ENCODE results near the gene CUL2.

Gene CUL2

GRCh38 chr10:35126530-35127288, 36.6 kb upstream of the CUL2 start, which contains the start of gene CREM:
Gene CREM, plus strand, starts transcription at chr10:35126846. Its CDS starts 10,990 bp downstream, at chr10:35137836.
- peak within 1 kb of the TSS; percentile 78 for H3K27ac ChIP-seq
- H3K9ac ChIP-seq (ENCODE audit: insufficient read length): peak within 1 kb of the TSS; percentile 88
- H3K9me3 ChIP-seq (ENCODE audit: low read depth, low read length): no peaks in the 10 kb centered on the region
- H3K36me3 ChIP-seq (ENCODE audit: insufficient read depth, low read length): no peaks in the 10 kb centered on the region
- DNase-seq (ENCODE audit: low read depth, low spot score): peak; percentile 40
- TF ChIP-seq POLR2AphosphoS5 (IDR thresholded peaks at IDR 0.05; ENCODE audit: borderline replicate concordance, low read depth, low read length) (peak; percentile 77), FOXP2 (optimal IDR thresholded peaks at IDR 0.05; ENCODE audit: control extremely low read depth, extremely low read length, insufficient read depth) (no peak)
- peak within 1 kb of the TSS; percentile 85 for H3K4me3 ChIP-seq

- peak overlapping the region; percentile 71 for H3K4me3 ChIP-seq
Measured at GRCh38 chr10:35126062-35126529, 36.0 kb upstream of the CUL2 start.

GRCh38 chr10:35124540-35124939, 34.4 kb upstream of the CUL2 start:
- Histone ChIP-seq H3K9ac (ENCODE audit: insufficient read length) (no peak overlapping the region), H3K4me3 (no peak overlapping the region), H3K36me3 (ENCODE audit: insufficient read depth, low read length) (no peaks in the 10 kb centered on the region), H3K9me3 (ENCODE audit: low read depth, low read length) (no peaks in the 10 kb centered on the region), H3K27ac (no peak overlapping the region)
- DNase-seq (ENCODE audit: low read depth, low spot score): no peak
- TF ChIP-seq FOXP2 (optimal IDR thresholded peaks at IDR 0.05; ENCODE audit: control extremely low read depth, extremely low read length, insufficient read depth) (no peak), POLR2AphosphoS5 (IDR thresholded peaks at IDR 0.05; ENCODE audit: borderline replicate concordance, low read depth, low read length) (no peak), EZH2 (IDR thresholded peaks at IDR 0.05) (no peak)

More at GRCh38 chr10:35126062-35126529, 36.0 kb upstream of the CUL2 start:
- Histone ChIP-seq H3K9ac (ENCODE audit: insufficient read length) (peak overlapping the region; percentile 52), H3K9me3 (ENCODE audit: low read depth, low read length) (no peaks in the 10 kb centered on the region), H3K36me3 (ENCODE audit: insufficient read depth, low read length) (no peaks in the 10 kb centered on the region), H3K27ac (peak overlapping the region; percentile 16; the same call in 1 of the 2 replicates)
- TF ChIP-seq FOXP2 (optimal IDR thresholded peaks at IDR 0.05; ENCODE audit: control extremely low read depth, extremely low read length, insufficient read depth): no peak
- TF ChIP-seq EZH2 (IDR thresholded peaks at IDR 0.05): no peak
- no peak for DNase-seq (ENCODE audit: low read depth, low spot score)

- Histone ChIP-seq H3K4me3 (no peak overlapping the region), H3K9ac (ENCODE audit: insufficient read length) (no peak overlapping the region), H3K27ac (no peak overlapping the region), H3K9me3 (ENCODE audit: low read depth, low read length) (no peaks in the 10 kb centered on the region), H3K36me3 (ENCODE audit: insufficient read depth, low read length) (no peaks in the 10 kb centered on the region)
- TF ChIP-seq POLR2AphosphoS5 (IDR thresholded peaks at IDR 0.05; ENCODE audit: borderline replicate concordance, low read depth, low read length) (no peak), EZH2 (IDR thresholded peaks at IDR 0.05) (no peak), FOXP2 (optimal IDR thresholded peaks at IDR 0.05; ENCODE audit: control extremely low read depth, extremely low read length, insufficient read depth) (no peak)
- no peak for DNase-seq (ENCODE audit: low read depth, low spot score)
Measured at GRCh38 chr10:35119378-35119777, 29.2 kb upstream of the CUL2 start.

GRCh38 chr10:35112571-35112970, 22.4 kb upstream of the CUL2 start:
- Histone ChIP-seq H3K9me3 (ENCODE audit: low read depth, low read length) (no peaks in the 10 kb centered on the region), H3K27ac (no peak overlapping the region), H3K36me3 (ENCODE audit: insufficient read depth, low read length) (no peaks in the 10 kb centered on the region), H3K9ac (ENCODE audit: insufficient read length) (no peak overlapping the region), H3K4me3 (no peak overlapping the region)
- no peak for DNase-seq (ENCODE audit: low read depth, low spot score)
- no peak for TF ChIP-seq FOXP2 (optimal IDR thresholded peaks at IDR 0.05; ENCODE audit: control extremely low read depth, extremely low read length, insufficient read depth)
- TF ChIP-seq POLR2AphosphoS5 (IDR thresholded peaks at IDR 0.05; ENCODE audit: borderline replicate concordance, low read depth, low read length): no peak
- TF ChIP-seq EZH2 (IDR thresholded peaks at IDR 0.05): no peak

GRCh38 chr10:35103882-35104281, 13.7 kb upstream of the CUL2 start:
- Histone ChIP-seq H3K9me3 (ENCODE audit: low read depth, low read length) (no peaks in the 10 kb centered on the region), H3K9ac (ENCODE audit: insufficient read length) (no peak overlapping the region), H3K36me3 (ENCODE audit: insufficient read depth, low read length) (no peaks in the 10 kb centered on the region), H3K4me3 (no peak overlapping the region), H3K27ac (no peak overlapping the region)
- TF ChIP-seq FOXP2 (optimal IDR thresholded peaks at IDR 0.05; ENCODE audit: control extremely low read depth, extremely low read length, insufficient read depth) (no peak), POLR2AphosphoS5 (IDR thresholded peaks at IDR 0.05; ENCODE audit: borderline replicate concordance, low read depth, low read length) (no peak), EZH2 (IDR thresholded peaks at IDR 0.05) (no peak)
- no peak for DNase-seq (ENCODE audit: low read depth, low spot score)

- no peaks in the 10 kb centered on the region for H3K9me3 ChIP-seq (ENCODE audit: low read depth, low read length)
- no peak overlapping the region for H3K9ac ChIP-seq (ENCODE audit: insufficient read length)
- no peak overlapping the region for H3K27ac ChIP-seq
- TF ChIP-seq FOXP2 (optimal IDR thresholded peaks at IDR 0.05; ENCODE audit: control extremely low read depth, extremely low read length, insufficient read depth) (no peak), POLR2AphosphoS5 (IDR thresholded peaks at IDR 0.05; ENCODE audit: borderline replicate concordance, low read depth, low read length) (no peak)
- DNase-seq (ENCODE audit: low read depth, low spot score): no peak
- H3K36me3 ChIP-seq (ENCODE audit: insufficient read depth, low read length): no peaks in the 10 kb centered on the region
- no peak overlapping the region for H3K4me3 ChIP-seq
Measured at GRCh38 chr10:35097510-35097909, 7.4 kb upstream of the CUL2 start.

- no peak overlapping the region for H3K9ac ChIP-seq (ENCODE audit: insufficient read length)
- H3K9me3 ChIP-seq (ENCODE audit: low read depth, low read length): no peaks in the 10 kb centered on the region
- TF ChIP-seq POLR2AphosphoS5 (IDR thresholded peaks at IDR 0.05; ENCODE audit: borderline replicate concordance, low read depth, low read length): no peak
- TF ChIP-seq FOXP2 (optimal IDR thresholded peaks at IDR 0.05; ENCODE audit: control extremely low read depth, extremely low read length, insufficient read depth): no peak
- TF ChIP-seq EZH2 (IDR thresholded peaks at IDR 0.05): no peak
- DNase-seq (ENCODE audit: low read depth, low spot score): no peak
- H3K36me3 ChIP-seq (ENCODE audit: insufficient read depth, low read length): no peaks in the 10 kb centered on the region
- H3K4me3 ChIP-seq: no peak overlapping the region
- H3K27ac ChIP-seq: no peak overlapping the region
Measured at GRCh38 chr10:35096312-35096711, 6.2 kb upstream of the CUL2 start.

Measured in SK-N-MC (cell line).